ENCODE results near the gene EID2B.

The EID2B gene

GRCh38 chr19:39497996-39498797 lies 34.5 kb downstream of the EID2B start:
- no peak for DNase-seq

GRCh38 chr19:39497701-39497995 lies 35.0 kb downstream of the EID2B start:
- no peak for DNase-seq

- DNase-seq = no peak
These were observed 36.6 kb downstream of the EID2B start for GRCh38 chr19:39496063-39496462.

- DNase-seq = no peak
These were observed 38.0 kb downstream of the EID2B start for GRCh38 chr19:39494661-39495060.

GRCh38 chr19:39492788-39493187 lies 39.9 kb downstream of the EID2B start:
- DNase-seq = no peak

- no peak for DNase-seq
These were observed 40.4 kb downstream of the EID2B start for GRCh38 chr19:39492225-39492624.

DNA sequence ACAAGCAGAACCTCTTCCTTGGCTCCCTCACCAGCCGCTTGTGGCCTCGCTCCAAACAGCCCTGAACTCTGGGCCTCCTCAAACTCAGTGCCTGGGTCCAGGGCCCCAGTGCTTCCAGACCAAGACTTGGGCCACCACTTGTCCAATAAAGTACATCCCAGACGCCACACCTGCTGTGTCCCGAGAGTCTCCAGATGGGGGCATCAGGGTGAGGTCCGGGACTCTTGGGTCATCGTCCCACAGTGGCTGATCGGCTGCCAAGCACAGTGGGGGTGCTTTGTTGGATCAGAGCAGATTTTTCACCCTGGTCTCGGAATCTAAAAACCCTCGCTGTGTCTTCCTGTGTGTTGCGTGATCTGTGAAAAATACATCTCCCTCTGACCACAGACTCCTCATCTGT lies 42.9 kb downstream of the EID2B start:
- no peak for DNase-seq

- no peak for DNase-seq
These were observed 49.5 kb downstream of the EID2B start for GRCh38 chr19:39483141-39483540.

GRCh38 chr19:39481676-39482075 lies 51.0 kb downstream of the EID2B start:
- no peak for DNase-seq

GRCh38 chr19:39481229-39481545 lies 51.5 kb downstream of the EID2B start:
- no peak for DNase-seq

All from activated CD4-positive, CD25-positive, alpha-beta regulatory T cell treated with anti-CD3 and anti-CD28 coated beads, Interleukin-2, amount 50 U/mL, for 72 hours (primary cell).